Measurements from ENCODE around the gene ABHD12B. TPM values are rescaled to one million over a fixed set of nuclear protein-coding genes. Genes with fewer than 3 reads are reported as not detected.

ABHD12B gene
- total RNA-seq, 1 experiment from 2014 or later = not detected

- no peaks in the 10 kb centered on the region for H3K27me3 Mint-ChIP-seq (ENCODE audit: unreplicated experiment)
- H3K4me1 Mint-ChIP-seq (ENCODE audit: low read depth, unreplicated experiment) = peaks cover 17% of the 10 kb centered on the region
- no peaks in the 10 kb centered on the region for H3K9me3 Mint-ChIP-seq (ENCODE audit: low read depth, unreplicated experiment)
- CTCF ChIA-PET = no interaction called here
- no peak for DNase-seq
- no peak for TF ChIP-seq CTCF (IDR thresholded peaks at IDR 0.05; ENCODE audit: unreplicated experiment)
- H3K4me3 Mint-ChIP-seq (ENCODE audit: low read depth, unreplicated experiment) = no peak overlapping the region
- intact Hi-C loops (cut with micrococcal nuclease; ENCODE audit: unreplicated experiment) = no loop called here
- BruUV-seq (replicated peaks) = no TSS peak
- no peak overlapping the region for H3K27ac Mint-ChIP-seq (ENCODE audit: unreplicated experiment)
- no peaks in the 10 kb centered on the region for H3K36me3 Mint-ChIP-seq (ENCODE audit: insufficient read depth, unreplicated experiment)
Measured at GRCh38 chr14:50928002-50928635, 56.3 kb downstream of the ABHD12B start.

DNA sequence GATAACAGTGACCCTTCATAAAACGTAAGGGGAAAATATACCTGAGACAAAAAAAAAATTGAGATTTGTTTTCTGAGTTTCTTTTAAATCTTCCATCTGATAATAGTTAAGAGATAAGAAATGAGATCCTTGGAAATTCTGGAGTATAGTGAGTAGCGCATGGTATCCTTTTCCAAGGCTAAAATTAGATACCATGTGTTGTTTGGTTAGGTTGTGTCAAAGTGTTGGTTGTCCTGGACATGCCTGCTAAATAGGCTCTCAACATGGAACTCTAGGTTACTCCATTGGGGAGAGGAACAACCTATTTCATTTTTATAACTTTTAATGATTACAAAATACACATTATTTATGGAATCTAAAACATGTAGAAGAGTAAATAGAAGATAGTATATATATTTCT is 57.7 kb downstream of the ABHD12B start:
- no TSS peak for BruUV-seq (replicated peaks)
- DNase-seq = no peak
- no peaks in the 10 kb centered on the region for H3K9me3 Mint-ChIP-seq (ENCODE audit: low read depth, unreplicated experiment)
- H3K27me3 Mint-ChIP-seq (ENCODE audit: unreplicated experiment) = no peaks in the 10 kb centered on the region
- H3K36me3 Mint-ChIP-seq (ENCODE audit: insufficient read depth, unreplicated experiment) = no peaks in the 10 kb centered on the region
- CTCF ChIA-PET = no interaction called here
- no peak for TF ChIP-seq CTCF (IDR thresholded peaks at IDR 0.05; ENCODE audit: unreplicated experiment)
- peaks cover 25% of the 10 kb centered on the region for H3K4me1 Mint-ChIP-seq (ENCODE audit: low read depth, unreplicated experiment)
- intact Hi-C loops (cut with micrococcal nuclease; ENCODE audit: unreplicated experiment) = no loop called here
- no peak overlapping the region for H3K27ac Mint-ChIP-seq (ENCODE audit: unreplicated experiment)
- H3K4me3 Mint-ChIP-seq (ENCODE audit: low read depth, unreplicated experiment) = no peak overlapping the region

- BruUV-seq (replicated peaks) = no TSS peak
- no peaks in the 10 kb centered on the region for H3K9me3 Mint-ChIP-seq (ENCODE audit: low read depth, unreplicated experiment)
- intact Hi-C loops (cut with micrococcal nuclease; ENCODE audit: unreplicated experiment) = no loop called here
- no peak overlapping the region for H3K27ac Mint-ChIP-seq (ENCODE audit: unreplicated experiment)
- no peak overlapping the region for H3K4me3 Mint-ChIP-seq (ENCODE audit: low read depth, unreplicated experiment)
- peaks cover 27% of the 10 kb centered on the region for H3K4me1 Mint-ChIP-seq (ENCODE audit: low read depth, unreplicated experiment)
- no peaks in the 10 kb centered on the region for H3K36me3 Mint-ChIP-seq (ENCODE audit: insufficient read depth, unreplicated experiment)
- no peak for DNase-seq
- CTCF ChIA-PET = no interaction called here
- no peak for TF ChIP-seq CTCF (IDR thresholded peaks at IDR 0.05; ENCODE audit: unreplicated experiment)
- no peaks in the 10 kb centered on the region for H3K27me3 Mint-ChIP-seq (ENCODE audit: unreplicated experiment)
Measured at GRCh38 chr14:50931559-50931958, 59.7 kb downstream of the ABHD12B start.

DNA sequence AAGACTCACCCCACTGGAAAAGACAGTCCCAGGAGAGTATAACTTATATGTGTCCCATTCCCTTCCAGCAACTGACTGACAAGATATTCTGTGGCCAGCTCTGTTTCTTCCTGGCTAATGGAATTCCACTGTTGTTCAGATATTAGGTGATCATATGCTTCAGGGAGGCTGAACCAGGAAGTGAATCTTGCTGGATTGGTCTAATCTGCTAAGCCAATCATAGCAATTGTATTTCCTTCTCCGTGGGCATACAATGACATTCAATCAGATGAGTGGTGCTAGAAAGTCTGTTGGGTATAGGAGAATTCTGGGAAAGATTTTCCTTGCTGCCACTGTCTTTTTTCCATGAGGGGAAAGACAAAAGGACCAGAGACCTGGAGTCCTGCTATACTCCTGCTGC is 60.3 kb downstream of the ABHD12B start:
- no peak for DNase-seq
- H3K27me3 Mint-ChIP-seq (ENCODE audit: unreplicated experiment) = no peaks in the 10 kb centered on the region
- TF ChIP-seq CTCF (IDR thresholded peaks at IDR 0.05; ENCODE audit: unreplicated experiment) = no peak
- H3K4me1 Mint-ChIP-seq (ENCODE audit: low read depth, unreplicated experiment) = peaks cover 33% of the 10 kb centered on the region
- no TSS peak for BruUV-seq (replicated peaks)
- H3K4me3 Mint-ChIP-seq (ENCODE audit: low read depth, unreplicated experiment) = no peak overlapping the region
- no peaks in the 10 kb centered on the region for H3K36me3 Mint-ChIP-seq (ENCODE audit: insufficient read depth, unreplicated experiment)
- CTCF ChIA-PET = no interaction called here
- intact Hi-C loops (cut with micrococcal nuclease; ENCODE audit: unreplicated experiment) = no loop called here
- H3K27ac Mint-ChIP-seq (ENCODE audit: unreplicated experiment) = peak overlapping the region; percentile 27
- no peaks in the 10 kb centered on the region for H3K9me3 Mint-ChIP-seq (ENCODE audit: low read depth, unreplicated experiment)
